NT2/D1 (cell line): ENCODE data around the gene C1D.

Experiments used
- SUZ12 ChIP-seq: IDR thresholded peaks from 2 replicates; pipeline ENCODE4 v1.6.1; 2011; ENCODE audit not compliant: insufficient read length, insufficient read depth; ENCODE audit errors: extremely low read depth
- YY1 ChIP-seq: IDR thresholded peaks from 2 replicates; pipeline ENCODE4 v1.6.1; 2011; ENCODE audit not compliant: insufficient read length, insufficient read depth
- ZNF274 ChIP-seq: IDR thresholded peaks from 2 replicates; pipeline ENCODE4 v1.6.1; 2011; ENCODE audit warnings: mild to moderate bottlenecking, low read depth, low read length

- TF ChIP-seq ZNF274 (no peak), YY1 (no peak), SUZ12 (no peak)
Observed at GRCh38 chr2:68074050-68074449, 11.2 kb upstream of the C1D start.
